GM12892 (cell line): ENCODE data around the gene SLC25A29.

Source experiments
- POLR2A ChIP-seq: IDR thresholded peaks from 2 replicates; pipeline ENCODE4 v1.6.1; 2011; ENCODE audit warnings: low read depth, low read length, control low read depth
- POLR2AphosphoS5 ChIP-seq: IDR thresholded peaks from 2 replicates; pipeline ENCODE4 v1.6.1; 2011; ENCODE audit warnings: low read depth, low read length, control low read depth
- TAF1 ChIP-seq: IDR thresholded peaks from 2 replicates; pipeline ENCODE4 v1.6.1; 2011; ENCODE audit warnings: low read depth, mild to moderate bottlenecking, control low read depth, low read length, borderline replicate concordance

GRCh38 chr14:100330388-100330931 lies 24.2 kb upstream of the SLC25A29 start:
- no peak for TF ChIP-seq POLR2AphosphoS5
- no peak for TF ChIP-seq POLR2A
- TF ChIP-seq TAF1: no peak
